ENCODE results near the gene TRIM37.
A peak's percentile ranks its signal among the peaks of the same experiment; 100 is the strongest.

Gene TRIM37

GRCh38 chr17:58947411-58947810 is 159.3 kb downstream of the TRIM37 start:
- no peak for DNase-seq

- DNase-seq, result no peak
Observed at GRCh38 chr17:58944166-58944565, 162.5 kb downstream of the TRIM37 start.

- DNase-seq, result peak in 4 of 56 donors; percentile 2 to 13 (median 5)
Observed at GRCh38 chr17:58936295-58936694, 170.4 kb downstream of the TRIM37 start.

- DNase-seq, result no peak
Observed at GRCh38 chr17:58932956-58933355, 173.7 kb downstream of the TRIM37 start.

Measured in amygdala (tissue), 56 donors.